GM19238 (cell line): ENCODE data around the gene AP1S3.
"Not testable (repeated sequence)": the region's sequence is repeated elsewhere in the genome, so short reads cannot be mapped to it uniquely, and the experiment has no call there.

Experiments
- DNase-seq: peaks from one replicate; pipeline ENCODE4 v3.0.0; 2011; ENCODE audit warnings: low spot score; ENCODE audit not compliant: insufficient read length

Gene AP1S3

DNA sequence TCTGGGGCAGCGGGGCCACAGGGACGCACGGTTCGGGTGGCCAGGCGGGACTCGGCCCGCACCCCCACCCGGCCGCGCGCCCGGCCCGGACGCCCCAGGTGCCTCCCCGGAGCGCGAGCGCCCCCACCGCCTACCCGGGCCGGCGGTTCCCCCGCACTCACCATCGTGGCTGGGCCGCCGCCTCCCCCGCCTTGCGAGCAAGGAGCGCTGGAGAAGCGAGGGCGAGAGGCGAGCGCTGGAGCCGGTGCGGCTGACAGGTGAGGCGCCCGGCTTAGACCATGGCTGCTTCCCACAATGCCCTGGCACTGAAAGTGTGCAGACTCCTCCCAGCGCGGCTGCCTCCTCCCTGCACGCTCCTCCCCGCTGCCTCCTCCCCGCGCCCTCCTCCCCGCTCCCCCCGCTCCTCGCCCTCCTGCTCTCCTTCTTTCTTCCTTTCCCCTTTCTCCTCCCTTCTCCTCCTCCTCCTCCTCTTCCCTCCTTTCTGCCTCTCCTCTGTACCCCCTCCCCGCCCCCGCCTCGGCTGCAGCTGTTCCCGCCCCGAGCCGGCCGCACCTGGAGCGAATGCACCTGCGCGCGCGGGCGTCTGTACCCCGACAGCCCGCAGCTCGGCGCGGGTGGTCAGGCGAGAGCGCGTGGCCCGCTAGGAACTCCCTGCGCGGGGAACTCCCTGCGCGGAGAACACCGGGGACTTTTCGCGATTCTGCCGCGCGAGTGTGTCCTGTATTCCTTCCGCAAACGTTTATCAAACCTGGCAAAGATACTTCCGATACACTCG, at the start of gene AP1S3:
AP1S3 (minus strand) TSS at position 296 of the 775 bp plus-strand sequence; CDS start at position 164, 132 bp downstream.
- peak; percentile 88 for DNase-seq

DNA sequence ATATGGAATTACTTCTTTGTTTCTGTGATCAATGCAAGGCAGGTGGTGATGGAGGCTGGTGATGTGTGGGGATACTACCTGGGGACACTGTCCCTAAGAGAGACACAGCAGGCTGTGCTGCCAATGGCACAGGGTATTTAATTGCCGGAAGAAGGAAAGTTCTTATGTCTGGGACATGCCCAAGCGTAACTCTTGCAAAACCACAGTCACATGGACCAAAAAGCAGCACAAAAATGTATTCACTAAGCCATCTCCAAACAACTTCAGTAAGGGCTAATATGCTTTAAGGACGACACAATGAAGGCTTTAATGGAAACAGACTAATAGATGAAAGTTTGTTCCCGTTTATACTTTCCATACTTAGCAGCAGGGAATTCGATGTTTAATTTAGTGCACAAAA, 49.7 kb upstream of the AP1S3 start:
- DNase-seq, result no peak

DNA sequence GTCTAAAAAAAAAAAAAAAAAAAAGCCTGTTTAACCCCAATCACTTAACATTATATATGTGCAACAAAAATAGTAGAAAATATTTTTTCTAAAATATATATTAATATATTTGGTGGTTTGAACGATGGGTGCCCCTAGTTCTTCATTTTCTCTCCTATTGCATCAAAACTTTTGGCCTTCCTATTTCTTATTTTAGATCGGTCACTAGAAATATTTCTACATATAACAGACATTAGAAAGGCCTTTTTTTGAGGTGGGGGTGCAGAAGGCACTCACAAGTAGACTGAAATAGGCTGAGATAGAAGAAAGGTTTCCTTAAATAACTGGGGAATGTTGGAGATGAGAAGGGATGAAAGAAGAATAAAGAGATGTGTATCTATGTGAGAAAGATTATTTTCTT, 49.3 kb upstream of the AP1S3 start:
- no peak for DNase-seq

GRCh38 chr2:223884399-223884798, 47.0 kb upstream of the AP1S3 start:
- DNase-seq, result no peak

DNA sequence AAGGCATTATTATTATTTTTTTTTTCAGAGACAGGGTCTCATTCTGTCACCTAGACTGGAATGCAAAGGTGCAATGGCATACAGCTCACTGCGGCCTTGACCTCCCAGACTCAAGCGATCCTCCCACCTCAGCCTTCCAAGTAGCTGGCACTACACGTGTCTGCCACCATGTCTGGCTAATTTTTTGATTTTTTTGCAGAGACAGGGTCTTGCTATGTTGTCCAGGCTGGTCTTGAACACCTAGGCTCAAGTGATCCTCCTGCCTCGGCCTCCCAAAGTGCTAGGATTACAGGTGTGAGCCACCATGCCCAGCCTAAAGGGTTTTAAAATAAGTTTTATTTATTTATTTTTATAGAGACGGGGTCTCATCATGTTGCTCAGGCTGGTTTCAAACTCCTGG, 45.3 kb upstream of the AP1S3 start:
- no peak for DNase-seq

- DNase-seq, result no peak
Observed at GRCh38 chr2:223880796-223881195, 43.4 kb upstream of the AP1S3 start.

DNA sequence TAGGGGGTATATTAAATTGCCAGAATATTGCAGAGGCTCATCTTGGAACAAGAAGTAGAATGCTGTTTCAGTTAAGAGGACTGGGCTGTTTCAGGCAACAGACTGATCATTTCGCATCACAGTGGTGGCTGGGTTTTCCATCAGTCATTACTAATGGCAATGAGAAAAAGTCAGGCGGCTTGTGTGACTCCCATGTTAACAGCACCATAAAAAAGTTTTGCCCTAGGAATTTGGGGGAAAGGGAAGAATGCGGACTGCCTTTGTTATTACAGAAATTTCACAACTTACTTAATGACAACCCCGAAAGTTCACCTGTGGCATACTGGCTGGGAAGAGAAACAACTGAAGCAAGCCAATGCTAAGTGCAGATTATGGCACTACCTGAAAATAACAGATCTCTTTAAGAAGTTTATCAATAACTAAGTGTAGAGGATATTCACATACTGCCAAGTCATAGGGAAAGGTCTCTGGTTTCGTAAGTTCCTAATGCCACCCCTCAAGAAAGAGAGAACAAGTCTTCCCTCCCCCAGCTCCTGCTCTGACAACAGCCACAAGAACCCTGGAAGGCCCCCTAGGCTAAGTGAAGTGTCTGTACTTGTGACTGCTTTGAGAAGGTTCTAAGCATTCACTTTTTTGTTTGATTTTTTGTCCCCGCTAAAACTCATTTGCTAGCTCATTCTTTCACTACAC, 40.5 kb upstream of the AP1S3 start:
- DNase-seq, result no peak

- no peak for DNase-seq
Observed at GRCh38 chr2:223873672-223874071, 36.3 kb upstream of the AP1S3 start.

DNA sequence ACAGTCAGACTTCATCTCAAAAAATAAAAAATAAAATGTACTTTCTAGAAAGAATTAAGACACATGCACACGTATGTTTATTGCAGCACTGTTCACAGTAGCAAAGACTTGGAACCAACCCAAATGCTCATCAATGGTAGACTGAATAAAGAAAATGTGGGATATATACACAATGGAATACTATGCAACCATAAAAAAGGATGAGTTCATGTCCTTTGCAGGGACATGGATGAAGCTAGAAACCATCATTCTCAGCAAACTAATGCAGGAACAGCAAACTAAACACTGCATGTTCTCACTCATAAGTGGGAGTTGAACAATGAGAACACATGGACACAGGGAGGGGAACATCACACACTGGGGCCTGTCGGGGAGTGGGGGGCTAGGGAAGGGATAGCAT, 35.4 kb upstream of the AP1S3 start:
- not testable (repeated sequence) for DNase-seq

GRCh38 chr2:223871661-223872060, 34.3 kb upstream of the AP1S3 start:
- DNase-seq, result not testable (repeated sequence)

DNA sequence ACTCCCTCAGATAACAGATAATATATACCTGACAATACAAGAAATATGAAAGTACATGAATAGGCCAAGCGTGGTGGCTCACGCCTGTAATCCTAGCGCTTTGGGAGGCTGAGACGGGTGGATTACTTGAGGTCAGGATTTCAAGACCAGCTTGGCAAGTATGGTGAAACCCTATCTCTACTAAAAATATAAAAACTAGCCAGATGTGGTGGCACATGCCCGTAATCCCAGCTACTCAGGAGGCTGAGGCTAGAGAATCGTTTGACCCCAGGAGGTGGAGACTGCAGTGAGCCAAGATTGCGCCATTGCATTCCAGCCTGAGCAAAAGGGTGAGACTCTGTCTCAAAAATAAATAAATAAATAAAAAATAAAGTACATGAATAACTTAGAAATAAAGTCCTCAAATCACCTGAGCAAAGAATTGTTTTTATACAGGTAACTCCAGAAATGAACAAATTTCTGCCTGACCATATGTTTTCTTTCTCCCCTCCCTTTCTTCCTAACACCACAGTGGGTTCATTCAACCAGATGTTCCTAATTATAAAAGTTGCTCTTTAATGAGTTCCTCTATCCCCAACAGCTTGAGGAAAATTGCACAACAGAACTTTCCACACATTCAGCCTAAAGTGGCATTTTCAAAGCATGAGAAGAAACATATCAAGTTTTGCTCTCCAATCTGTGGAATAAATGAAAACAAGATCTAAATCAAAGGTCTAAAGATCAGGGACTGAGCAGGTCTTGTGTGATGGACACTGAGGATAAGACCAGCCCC, 33.6 kb upstream of the AP1S3 start:
- no peak for DNase-seq

GRCh38 chr2:223868005-223868404, 30.6 kb upstream of the AP1S3 start:
- peak; percentile 16 for DNase-seq

DNA sequence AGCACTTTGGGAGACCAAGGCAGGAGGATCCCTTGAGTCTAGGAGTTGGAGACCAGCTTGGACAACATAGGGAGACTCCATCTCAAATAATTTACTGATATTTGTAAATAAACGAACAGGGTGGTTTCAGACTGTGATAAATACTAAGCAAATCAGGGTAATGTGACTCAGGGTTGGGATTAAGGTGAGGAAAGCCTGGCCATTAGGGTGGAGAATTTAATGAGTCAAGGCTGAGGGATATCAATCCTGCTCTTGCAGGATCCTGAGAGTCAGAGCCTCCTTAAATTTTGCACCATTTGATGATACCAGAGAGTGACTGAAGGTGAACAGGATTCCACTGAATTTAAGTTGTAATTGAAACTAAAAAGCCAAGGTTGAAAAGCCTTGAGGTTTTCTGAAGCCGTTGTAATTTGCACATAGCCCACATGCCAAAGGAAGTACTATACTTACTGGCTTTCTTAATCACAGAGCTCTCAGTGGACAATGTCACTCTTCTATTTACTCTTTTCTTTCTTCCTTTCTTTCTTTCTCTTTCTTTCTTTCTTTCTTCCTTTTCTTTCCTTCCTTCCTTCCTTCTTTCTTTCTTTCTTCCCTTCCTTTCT, 28.6 kb upstream of the AP1S3 start:
- no peak for DNase-seq

- DNase-seq, result no peak
Observed at GRCh38 chr2:223865124-223865523, 27.7 kb upstream of the AP1S3 start.

DNA sequence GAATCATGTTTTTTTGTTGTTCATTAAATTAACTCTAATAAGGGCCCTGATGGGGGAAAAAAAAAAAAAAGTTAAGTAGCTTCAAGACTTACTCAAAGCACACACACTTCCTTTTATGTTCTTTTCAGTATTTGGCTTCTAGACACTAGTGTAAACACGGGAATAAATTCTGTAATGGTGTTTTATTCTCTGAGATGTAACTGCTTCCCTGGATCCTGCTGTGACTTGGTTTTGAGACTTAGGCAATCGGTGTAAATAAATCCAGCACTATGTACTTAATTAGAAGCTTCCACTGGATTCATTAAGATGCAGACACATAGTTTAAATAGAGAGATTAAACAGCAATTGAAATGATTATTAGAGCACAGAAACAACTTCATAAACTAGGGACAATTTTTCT, 26.1 kb upstream of the AP1S3 start:
- no peak for DNase-seq

DNA sequence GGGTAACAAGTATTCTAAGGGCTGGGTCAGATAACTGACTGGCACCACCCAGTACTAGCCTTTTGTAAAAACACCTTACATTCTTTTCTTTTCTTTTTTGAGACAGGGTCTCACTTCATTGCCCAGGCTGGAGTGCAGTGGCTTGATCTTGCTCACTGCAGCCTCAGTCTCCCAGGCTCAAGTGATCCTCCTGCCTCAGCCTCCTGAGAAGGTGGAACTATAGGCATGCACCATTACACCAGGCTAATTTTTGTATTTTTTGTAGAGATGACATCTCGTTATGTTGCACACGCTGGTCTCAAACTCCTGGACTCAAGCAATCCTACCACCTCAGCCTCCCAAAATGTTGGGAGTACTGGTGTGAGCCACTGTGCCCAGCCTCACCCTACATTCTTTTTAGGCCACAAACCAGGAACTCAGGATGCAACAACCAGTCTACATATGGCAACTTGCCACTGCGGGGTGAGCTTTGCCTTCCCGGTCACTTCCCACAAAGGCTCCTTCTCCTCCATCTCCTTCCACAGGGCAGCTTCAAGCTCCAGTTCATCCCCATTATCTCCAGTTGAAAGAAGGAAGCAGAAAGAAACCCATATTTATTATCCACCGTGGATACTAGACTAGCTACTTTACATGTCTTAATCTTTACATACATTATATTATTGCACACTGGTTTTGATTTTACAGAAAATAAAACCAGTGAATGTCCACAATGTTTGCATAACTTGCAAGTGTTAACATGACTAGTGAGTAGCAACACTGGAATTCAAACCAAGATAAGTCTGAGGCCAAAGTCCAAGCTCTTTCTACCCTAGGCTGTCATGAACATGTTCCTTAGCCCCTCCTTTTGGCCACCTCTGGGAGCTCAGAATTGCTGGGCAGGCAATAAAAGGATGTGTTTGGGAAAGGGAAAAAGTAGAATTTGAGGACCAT, 23.7 kb upstream of the AP1S3 start:
- DNase-seq, result no peak

GRCh38 chr2:223859070-223859469, 21.7 kb upstream of the AP1S3 start:
- no peak for DNase-seq

- no peak for DNase-seq
Observed at GRCh38 chr2:223856584-223856983, 19.2 kb upstream of the AP1S3 start.

DNA sequence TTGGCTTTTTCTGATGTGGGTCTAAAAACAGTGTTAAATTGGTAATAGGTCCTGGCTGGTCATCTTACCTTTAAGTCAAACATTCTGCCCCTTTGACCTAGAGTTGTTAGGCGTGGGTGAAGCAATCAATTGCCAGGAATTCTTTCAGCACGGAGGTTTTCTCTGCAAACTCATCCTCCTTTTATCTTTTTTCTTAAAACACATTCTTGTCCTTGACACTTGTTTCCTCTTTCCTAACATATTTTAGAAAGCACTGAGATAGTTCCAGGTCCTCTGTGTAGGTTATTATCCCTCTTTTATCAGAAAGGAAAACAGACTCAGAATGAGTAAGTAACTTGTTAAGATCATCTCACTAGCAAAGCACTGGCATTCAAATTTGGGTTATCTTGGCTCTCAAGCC, 18.6 kb upstream of the AP1S3 start:
- DNase-seq, result no peak

DNA sequence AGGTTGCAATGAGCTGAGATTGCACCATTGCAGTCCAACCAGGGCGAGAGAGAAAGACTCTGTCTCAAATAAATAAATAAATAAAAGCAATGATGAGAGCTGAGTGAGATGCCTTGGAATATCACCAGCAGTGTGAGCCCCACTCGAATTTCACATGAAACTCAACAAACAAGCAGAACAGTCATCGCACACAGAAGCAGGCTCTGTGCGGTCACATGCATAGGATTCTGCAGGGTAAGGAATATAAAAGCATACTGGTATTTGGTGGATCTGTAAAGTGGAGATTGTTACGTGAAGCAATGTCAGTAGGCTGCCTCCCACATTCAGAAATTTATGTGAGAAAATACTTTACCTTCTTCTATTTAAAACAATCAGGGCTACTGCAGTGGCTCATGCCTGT, 18.0 kb upstream of the AP1S3 start:
- no peak for DNase-seq

DNA sequence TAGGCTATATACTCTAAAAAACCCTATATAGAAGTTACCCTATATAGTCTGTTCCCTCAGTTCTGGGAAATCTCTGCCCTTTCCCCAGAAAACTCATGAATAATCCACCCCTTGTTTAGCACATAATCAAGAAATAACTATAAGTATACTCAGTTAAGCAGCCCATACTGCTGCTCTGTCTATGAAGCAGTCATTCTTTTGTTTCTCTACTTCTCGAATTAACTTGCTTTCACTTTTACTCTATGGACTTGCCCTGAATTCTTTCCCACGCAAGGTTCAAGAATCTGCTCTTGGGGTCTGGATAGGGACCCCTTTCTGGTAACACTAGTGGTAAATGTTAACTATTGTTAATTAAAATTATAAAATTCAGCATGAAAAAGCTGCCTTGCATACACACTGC, 17.4 kb upstream of the AP1S3 start:
- no peak for DNase-seq
